ENCODE data around the gene SATB2. TPM values are rescaled to one million over a fixed set of nuclear protein-coding genes. Genes with fewer than 3 reads are reported as not detected.
A peak's percentile ranks its signal among the peaks of the same experiment; 100 is the strongest.

The SATB2 gene
- total RNA-seq, 1 experiment from 2014 or later: 22.1 TPM

GRCh38 chr2:199439066-199439465 lies 18.7 kb downstream of the SATB2 start:
- Mint-ChIP-seq H3K4me3 (no peak overlapping the region), H3K4me1 (peaks cover 58% of the 10 kb centered on the region), H3K27ac (peak overlapping the region; percentile 82), H3K9me3 (no peaks in the 10 kb centered on the region), H3K36me3 (no peaks in the 10 kb centered on the region), H3K27me3 (ENCODE audit: low read depth) (no peaks in the 10 kb centered on the region)
- TF ChIP-seq USF2 (CRISPR knock-in tag; IDR thresholded peaks at IDR 0.05) (no peak), OVOL2 (CRISPR knock-in tag; IDR thresholded peaks at IDR 0.05; ENCODE audit: borderline replicate concordance) (no peak), NR3C1 (CRISPR knock-in tag; conservative IDR thresholded peaks at IDR 0.05; ENCODE audit: low read depth) (no peak), ETV6 (CRISPR knock-in tag; IDR thresholded peaks at IDR 0.05) (no peak), ELF4 (CRISPR knock-in tag; IDR thresholded peaks at IDR 0.05; ENCODE audit: low read depth) (no peak), RELA (CRISPR knock-in tag; IDR thresholded peaks at IDR 0.05; ENCODE audit: borderline replicate concordance) (no peak), PRRX2 (CRISPR knock-in tag; IDR thresholded peaks at IDR 0.05) (no peak), RORB (CRISPR knock-in tag; IDR thresholded peaks at IDR 0.05) (no peak), HMGA2 (CRISPR knock-in tag; IDR thresholded peaks at IDR 0.05) (no peak), CBFB (CRISPR knock-in tag; IDR thresholded peaks at IDR 0.05; ENCODE audit: low read depth) (no peak)
- POLR2A ChIA-PET: no interaction called here
- ATAC-seq (peak; percentile 65), DNase-seq (ENCODE audit: low spot score) (no peak)
- CTCF ChIA-PET: interaction anchor here (0.7 to 2.1 kb wide), 5 partner anchors 24 to 50 kb away, joined by 3 to 11 read pairs (median 4); no protein-coding TSS in a partner anchor

DNA sequence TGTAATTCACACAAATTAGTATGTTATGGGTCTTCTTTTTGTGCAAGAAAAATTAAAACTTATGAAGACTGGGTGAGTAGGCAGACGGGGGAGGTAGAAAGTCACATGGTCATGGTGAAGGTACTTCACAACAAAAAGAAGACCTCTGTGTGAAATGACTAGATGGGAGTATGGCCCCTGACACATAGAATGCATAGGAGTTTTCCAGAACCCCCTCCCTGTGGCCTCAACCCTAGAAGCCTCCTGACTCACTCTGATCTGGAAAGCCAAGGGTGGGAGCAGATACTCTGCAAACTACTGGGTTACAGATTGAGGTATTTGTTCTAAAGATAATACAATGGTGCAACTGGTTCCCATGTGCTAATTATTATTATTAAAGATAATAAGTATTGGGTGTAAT lies 23.2 kb downstream of the SATB2 start:
- no peaks in the 10 kb centered on the region for H3K27me3 Mint-ChIP-seq (ENCODE audit: low read depth)
- no peak for ATAC-seq
- no peak overlapping the region for H3K4me3 Mint-ChIP-seq
- POLR2A ChIA-PET: no interaction called here
- peaks cover 65% of the 10 kb centered on the region for H3K4me1 Mint-ChIP-seq
- no peaks in the 10 kb centered on the region for H3K9me3 Mint-ChIP-seq
- TF ChIP-seq ZBTB21 (CRISPR knock-in tag; IDR thresholded peaks at IDR 0.05; ENCODE audit: borderline replicate concordance): no peak
- TF ChIP-seq ZNF281 (CRISPR knock-in tag; IDR thresholded peaks at IDR 0.05): no peak
- TF ChIP-seq, protein P1, sequence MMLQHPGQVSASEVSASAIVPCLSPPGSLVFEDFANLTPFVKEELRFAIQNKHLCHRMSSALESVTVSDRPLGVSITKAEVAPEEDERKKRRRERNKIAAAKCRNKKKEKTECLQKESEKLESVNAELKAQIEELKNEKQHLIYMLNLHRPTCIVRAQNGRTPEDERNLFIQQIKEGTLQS (CRISPR knock-in tag; conservative IDR thresholded peaks at IDR 0.05): no peak
- TF ChIP-seq OVOL2 (CRISPR knock-in tag; IDR thresholded peaks at IDR 0.05; ENCODE audit: borderline replicate concordance): no peak
- TF ChIP-seq, protein P2, sequence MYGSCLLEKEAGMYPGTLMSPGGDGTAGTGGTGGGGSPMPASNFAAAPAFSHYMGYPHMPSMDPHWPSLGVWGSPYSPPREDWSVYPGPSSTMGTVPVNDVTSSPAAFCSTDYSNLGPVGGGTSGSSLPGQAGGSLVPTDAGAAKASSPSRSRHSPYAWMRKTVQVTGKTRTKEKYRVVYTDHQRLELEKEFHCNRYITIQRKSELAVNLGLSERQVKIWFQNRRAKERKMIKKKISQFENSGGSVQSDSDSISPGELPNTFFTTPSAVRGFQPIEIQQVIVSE (CRISPR knock-in tag; IDR thresholded peaks at IDR 0.05; ENCODE audit: borderline replicate concordance): no peak
- no peak for TF ChIP-seq NR2C2 (CRISPR knock-in tag; IDR thresholded peaks at IDR 0.05)
- TF ChIP-seq, protein P3, sequence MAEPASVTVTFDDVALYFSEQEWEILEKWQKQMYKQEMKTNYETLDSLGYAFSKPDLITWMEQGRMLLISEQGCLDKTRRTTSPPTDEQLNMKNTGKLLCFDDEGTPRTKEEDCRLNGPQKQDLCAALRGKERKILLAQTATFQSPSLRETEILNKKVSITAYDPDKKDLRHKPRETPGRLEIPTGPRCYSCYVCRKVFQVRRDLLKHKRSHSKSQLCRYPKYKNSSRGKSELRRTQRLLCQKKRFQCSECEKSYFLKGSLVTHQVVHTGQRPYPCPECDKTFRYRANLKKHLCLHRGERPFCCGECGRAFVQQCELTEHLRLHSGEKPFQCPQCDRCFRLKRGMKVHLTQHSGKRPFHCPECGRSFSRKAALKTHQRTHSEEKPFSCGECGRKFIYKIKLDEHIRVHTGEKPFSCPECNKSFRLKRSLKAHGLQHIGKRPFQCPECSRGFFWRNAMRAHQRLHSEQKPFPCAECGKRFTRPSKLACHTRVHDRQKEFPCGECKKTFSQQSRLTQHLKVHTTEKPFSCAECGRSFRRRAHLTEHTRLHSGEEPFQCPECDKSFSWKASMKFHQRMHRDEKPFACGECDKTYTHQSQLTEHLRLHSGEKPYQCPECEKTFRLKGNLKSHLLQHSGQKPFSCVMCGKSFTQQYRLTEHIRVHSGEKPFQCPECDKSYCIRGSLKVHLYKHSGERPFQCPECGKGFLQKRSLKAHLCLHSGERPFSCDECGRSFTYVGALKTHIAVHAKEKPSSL (CRISPR knock-in tag; conservative IDR thresholded peaks at IDR 0.05): no peak
- no peak for DNase-seq (ENCODE audit: low spot score)
- CTCF ChIA-PET: no interaction called here
- no peak overlapping the region for H3K27ac Mint-ChIP-seq
- H3K36me3 Mint-ChIP-seq: no peaks in the 10 kb centered on the region

Measured in WTC11 (cell line).